Aorta (tissue), 5 donors: ENCODE measurements around the gene SMAD4. TPM values are rescaled to one million over a fixed set of nuclear protein-coding genes. Genes with fewer than 3 reads are reported as not detected.

Source experiments
- ATAC-seq: fragments of 200-7000 bp; cut with Tn5 transposase; one replicate; pipeline ENCODE4 v1.9.1; 2022; ENCODE audit warnings: moderate library complexity; ENCODE audit not compliant: low FRiP score
- DNase-seq, 2 donors: peaks; one replicate each; pipeline ENCODE4 v3.0.0-alpha.2; 2020
- H3K27ac ChIP-seq, 2 donors: one replicate each; pipeline ENCODE4 v1.5.1; 2013; ENCODE audit warnings: low read length in 2 of 2, mild to moderate bottlenecking in 2 of 2, moderate library complexity in 2 of 2, control low read depth in 1 of 2, inconsistent platforms in 1 of 2, low read depth in 1 of 2
- H3K27me3 ChIP-seq, 2 donors: one replicate each; pipeline ENCODE4 v1.6.1; 2013; ENCODE audit warnings: control low read depth in 1 of 2, low read length in 1 of 2, mild to moderate bottlenecking in 1 of 2, moderate library complexity in 1 of 2; ENCODE audit not compliant: insufficient read depth in 2 of 2, control insufficient read depth in 1 of 2
- H3K36me3 ChIP-seq, 2 donors: one replicate each; pipeline ENCODE4 v1.6.1; 2013; ENCODE audit warnings: control low read depth in 1 of 2, low read length in 1 of 2, mild to moderate bottlenecking in 1 of 2; ENCODE audit not compliant: insufficient read depth in 2 of 2, control insufficient read depth in 1 of 2
- H3K4me1 ChIP-seq, 2 donors: one replicate each; pipeline ENCODE4 v1.6.1; 2013; ENCODE audit warnings: low read length in 2 of 2, control low read depth in 1 of 2, mild to moderate bottlenecking in 1 of 2, moderate library complexity in 1 of 2; ENCODE audit not compliant: insufficient read depth in 2 of 2, control insufficient read depth in 1 of 2
- H3K4me3 ChIP-seq, 2 donors: one replicate each; pipeline ENCODE4 v1.5.1; 2013; ENCODE audit warnings: low read length in 2 of 2, control low read depth in 1 of 2, mild to moderate bottlenecking in 1 of 2
- H3K9me3 ChIP-seq: one replicate; pipeline ENCODE4 v1.6.1; 2013; ENCODE audit warnings: mild to moderate bottlenecking, low read length; ENCODE audit not compliant: control insufficient read depth
- WGBS, 2 donors: extraction: QIAGEN DNeasy Blood & Tissue Kit; methylation state at CpG; one replicate each; pipeline ENCODE4 v1.1.7; 2013; 5-methylcytosine and 5-hydroxymethylcytosine counted together
- intact Hi-C, 2 donors: fragments of 100-400 bp; cut with DNase I; formaldehyde crosslinking; loops; one replicate each; pipeline versions ENCODE4 v1.14.2 to v1.15.0; 2022
- polyA plus RNA-seq, 2 donors: library from polyadenylated mRNA; stranded (reverse); fragments of 200-250 nt; gene quantifications; one replicate each; pipeline ENCODE4 v1.2.3, GENCODE V29; 2013
- total RNA-seq, 2 donors: library from RNA; stranded (reverse); fragmentation: NEBNext Ultra II Directional; extraction: Animal tissue kit (Norgen Biotek cat#: 25700); gene quantifications; one replicate each; pipeline ENCODE4 v1.2.1, GENCODE V29; 2021
- donor health status: healthy with polysubstance abuse.
- donor health status: Bipolar disorder and iron deficiency.
- donor health status: DM: no; HTN: no; CAD: no.
- donor health status: DM: no; HTN: no; CAD: no.
- donor health status: DM: yes; HTN: yes; CAD: no.

The SMAD4 gene
- total and polyA plus RNA-seq, 4 donors: 26.9 to 136 (median 72.4) TPM

GRCh38 chr18:51133580-51134160 is 103.7 kb downstream of the SMAD4 start:
- ATAC-seq: peak; percentile 57
- WGBS, 2 donors: 1 to 6% methylated on average over 12 of the region's 12 CpGs
- H3K27ac ChIP-seq: no peak overlapping the region

More at GRCh38 chr18:51133580-51134160, 103.7 kb downstream of the SMAD4 start:
- intact Hi-C loops: no loop called here
- no peaks in the 10 kb centered on the region for H3K4me1 ChIP-seq
- no peaks in the 10 kb centered on the region for H3K36me3 ChIP-seq
- no peak overlapping the region for H3K4me3 ChIP-seq
- DNase-seq: no peak
- H3K27me3 ChIP-seq: no peaks in the 10 kb centered on the region
- no peaks in the 10 kb centered on the region for H3K9me3 ChIP-seq

Other genes starting within 250 kb of the SMAD4 start
- 1 to 10 TPM; 1.7 to 3.2 TPM for gene MRO, start 210.2 kb upstream of the SMAD4 start, total RNA-seq
- 1 to 10 TPM in 1 of 2 donors, under 1 TPM in 1; 0.13 to 2.3 TPM for gene MRO, start 210.2 kb upstream of the SMAD4 start, polyA plus RNA-seq
- 10 to 100 TPM; 35.2 TPM for gene ME2, start 151.1 kb upstream of the SMAD4 start, total RNA-seq
- 10 to 100 TPM; 13.5 to 41.3 TPM for gene ME2, start 151.1 kb upstream of the SMAD4 start, polyA plus RNA-seq
- gene ELAC1, start 62.2 kb upstream of the SMAD4 start, total RNA-seq: 1 to 10 TPM; 5.1 to 7.3 TPM
- 1 to 10 TPM; 8.9 to 9.4 TPM for gene ELAC1, start 62.2 kb upstream of the SMAD4 start, polyA plus RNA-seq
- gene MEX3C, start 167.5 kb downstream of the SMAD4 start, total RNA-seq: 10 to 100 TPM; 30.9 to 31.7 TPM
- 10 to 100 TPM in 1 of 2 donors, 1 to 10 TPM in 1; 7.6 to 11.1 TPM for gene MEX3C, start 167.5 kb downstream of the SMAD4 start, polyA plus RNA-seq